Measurements from ENCODE around the gene TCAP. TPM values are rescaled to one million over a fixed set of nuclear protein-coding genes. Genes with fewer than 3 reads are reported as not detected.
A peak's percentile ranks its signal among the peaks of the same experiment; 100 is the strongest.
"Not testable (repeated sequence)": the region's sequence is repeated elsewhere in the genome, so short reads cannot be mapped to it uniquely, and the experiment has no call there.

TCAP gene
- total and polyA plus RNA-seq, 12 donors = 0.78 to 13.6 (median 1.8) TPM; not detected in 1

- H3K9me3 ChIP-seq (replicated peaks in 1 of 3) = no peaks in the 10 kb centered on the region
- no peaks in the 10 kb centered on the region for H3K4me1 ChIP-seq (replicated peaks in 1 of 2)
- no peak for DNase-seq
- H3K27ac ChIP-seq = no peak overlapping the region
- TF ChIP-seq POLR2A (IDR thresholded peaks at IDR 0.05) (no peak), CTCF (IDR thresholded peaks at IDR 0.05) (no peak)
- intact Hi-C loops (cut with DNase I) = no loop called here
- H3K27me3 ChIP-seq = peaks cover 16% of the 10 kb centered on the region
- no peak overlapping the region for H3K4me3 ChIP-seq
- WGBS, 4 donors = 84 to 96% (median 92%) methylated on average over 5 of the region's 5 CpGs
- no peaks in the 10 kb centered on the region for H3K36me3 ChIP-seq (replicated peaks in 1 of 2)
Measured at GRCh38 chr17:39697961-39698360, 32.8 kb downstream of the TCAP start.

- Histone ChIP-seq H3K4me3 (peak overlapping the region in 2 of 4 donors; percentile 16 to 62), H3K27ac (peak overlapping the region in 1 of 5 donors; percentile 23), H3K27me3 (peaks cover 16% of the 10 kb centered on the region)
- intact Hi-C loops (cut with DNase I); H3K36me3 ChIP-seq (replicated peaks in 1 of 2); H3K4me1 ChIP-seq (replicated peaks in 1 of 2); H3K9me3 ChIP-seq (replicated peaks in 1 of 3); DNase-seq: not testable (repeated sequence)
- 60 to 69% (median 62%) methylated on average over 11 of the region's 11 CpGs for WGBS, 4 donors
Measured at GRCh38 chr17:39699157-39699817, 34.1 kb downstream of the TCAP start.

GRCh38 chr17:39699818-39700147 lies 34.6 kb downstream of the TCAP start, which contains the start of gene ERBB2:
Gene ERBB2, plus strand, starts transcription at chr17:39700064. Its CDS starts 175 bp downstream, at chr17:39700239.
- H3K4me1 ChIP-seq (replicated peaks in 1 of 2) = no peaks in the 10 kb centered on the region
- peak in 4 of 7 donors; percentile 29 to 45 (median 34) for DNase-seq
- peak within 1 kb of the TSS in 2 of 5 donors; percentile 41 to 73 for H3K27ac ChIP-seq
- TF ChIP-seq CTCF (IDR thresholded peaks at IDR 0.05) (no peak), POLR2A (IDR thresholded peaks at IDR 0.05) (no peak)
- WGBS, 4 donors = 7 to 15% (median 10%) methylated on average over 10 to 20 of the region's 20 CpGs
- peaks cover 16% of the 10 kb centered on the region for H3K27me3 ChIP-seq
- no peaks in the 10 kb centered on the region for H3K36me3 ChIP-seq (replicated peaks in 1 of 2)
- no peaks in the 10 kb centered on the region for H3K9me3 ChIP-seq (replicated peaks in 1 of 3)
- intact Hi-C loops (cut with DNase I) = no loop called here
- peak within 1 kb of the TSS in 2 of 4 donors; percentile 16 to 62 for H3K4me3 ChIP-seq

DNA sequence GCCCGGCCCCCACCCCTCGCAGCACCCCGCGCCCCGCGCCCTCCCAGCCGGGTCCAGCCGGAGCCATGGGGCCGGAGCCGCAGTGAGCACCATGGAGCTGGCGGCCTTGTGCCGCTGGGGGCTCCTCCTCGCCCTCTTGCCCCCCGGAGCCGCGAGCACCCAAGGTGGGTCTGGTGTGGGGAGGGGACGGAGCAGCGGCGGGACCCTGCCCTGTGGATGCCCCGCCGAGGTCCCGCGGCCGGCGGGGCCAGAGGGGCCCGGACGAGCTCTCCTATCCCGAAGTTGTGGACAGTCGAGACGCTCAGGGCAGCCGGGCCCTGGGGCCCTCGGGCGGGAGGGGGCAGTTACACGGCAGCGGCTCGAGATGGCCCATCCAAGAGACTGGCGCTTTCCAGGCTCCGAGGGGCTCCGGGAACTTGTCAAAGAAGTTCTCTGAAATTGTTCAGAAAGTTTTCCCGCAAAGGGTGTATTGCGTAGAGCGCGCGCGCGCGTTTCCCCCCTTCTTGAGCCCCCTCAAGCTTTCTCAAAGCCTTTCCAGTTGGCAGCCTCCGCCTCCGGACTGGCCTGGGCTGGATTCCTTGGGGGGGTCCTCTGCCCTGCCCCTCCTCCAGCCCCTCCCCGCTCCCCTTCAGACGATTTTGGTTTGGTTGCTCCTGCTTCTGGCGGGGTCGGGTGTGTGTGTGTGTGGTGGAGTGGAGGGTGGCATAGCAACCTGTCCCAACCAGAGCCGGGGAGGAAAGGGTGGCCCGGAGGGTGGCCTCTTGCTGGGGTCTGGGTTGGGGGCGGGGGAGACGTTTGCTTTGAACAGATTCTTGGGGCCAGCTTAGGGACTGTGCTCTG lies 35.2 kb downstream of the TCAP start:
- H3K27me3 ChIP-seq = peaks cover 16% of the 10 kb centered on the region
- no peak for DNase-seq
- TF ChIP-seq CTCF (IDR thresholded peaks at IDR 0.05) (no peak), POLR2A (IDR thresholded peaks at IDR 0.05) (no peak)
- WGBS, 4 donors = 2 to 7% (median 3%) methylated on average over 12 to 57 of the region's 57 CpGs
- no peaks in the 10 kb centered on the region for H3K9me3 ChIP-seq (replicated peaks in 1 of 3)
- H3K27ac ChIP-seq = peak overlapping the region in 2 of 5 donors; percentile 41 to 73
- H3K4me1 ChIP-seq (replicated peaks in 1 of 2) = no peaks in the 10 kb centered on the region
- H3K36me3 ChIP-seq (replicated peaks in 1 of 2) = no peaks in the 10 kb centered on the region
- peak overlapping the region in 2 of 4 donors; percentile 16 to 62 for H3K4me3 ChIP-seq
- intact Hi-C loops (cut with DNase I) = no loop called here
